Caco-2 (cell line): ENCODE results near the gene RAB4B. TPM values are rescaled to one million over a fixed set of nuclear protein-coding genes. Genes with fewer than 3 reads are reported as not detected.

Experiments
- total RNA-seq: library from RNA; stranded (reverse); gene quantifications from 2 replicates; pipeline ENCODE4 v1.2.3, GENCODE V29; 2022

The RAB4B gene
- total RNA-seq, 1 experiment from 2014 or later: 21.5 TPM

Other genes with a start within 250 kb of the RAB4B start
- gene SHKBP1, start 201.4 kb upstream of the RAB4B start, total RNA-seq: 81.6 and 82.6 TPM in 2 replicates
- gene LTBP4, start 176.9 kb upstream of the RAB4B start, total RNA-seq: 25.5 and 30.8 TPM in 2 replicates
- 21.1 and 22.0 TPM in 2 replicates for gene NUMBL, start 87.6 kb upstream of the RAB4B start, total RNA-seq
- 30.9 and 35.7 TPM in 2 replicates for gene COQ8B, start 61.4 kb upstream of the RAB4B start, total RNA-seq
- 28.5 and 31.2 TPM in 2 replicates for gene ITPKC, start 61.1 kb upstream of the RAB4B start, total RNA-seq
- gene ACTMAP, start 27.8 kb upstream of the RAB4B start, total RNA-seq: 28.0 and 29.2 TPM in 2 replicates
- 133 and 134 TPM in 2 replicates for gene SNRPA, start 27.0 kb upstream of the RAB4B start, total RNA-seq
- gene MIA, start 2.7 kb upstream of the RAB4B start, total RNA-seq: 1.1 and 1.3 TPM in 2 replicates
- 135 and 144 TPM in 2 replicates for gene EGLN2, start 20.9 kb downstream of the RAB4B start, total RNA-seq
- not detected in 2 replicates for gene CYP2A6, start 72.2 kb downstream of the RAB4B start, total RNA-seq
- gene CYP2A7, start 104.0 kb downstream of the RAB4B start, total RNA-seq: not detected in 2 replicates
- gene CYP2B6, start 213.0 kb downstream of the RAB4B start, total RNA-seq: 0.32 and 0.37 TPM in 2 replicates